HepG2 (cell line): ENCODE measurements around the gene CFAP43. TPM values are rescaled to one million over a fixed set of nuclear protein-coding genes. Genes with fewer than 3 reads are reported as not detected.
A peak's percentile ranks its signal among the peaks of the same experiment; 100 is the strongest.

Experiments used
- FOXK1 ChIP-seq: sonication (generic); formaldehyde crosslinking; IDR thresholded peaks from 2 replicates; pipeline ENCODE4 v1.4.0; 2020; ENCODE audit warnings: low read depth, missing genetic modification reagents, borderline replicate concordance
- KLF12 ChIP-seq: sonication (generic); formaldehyde crosslinking; IDR thresholded peaks from 2 replicates; pipeline ENCODE4 v1.4.0; 2020; ENCODE audit warnings: missing genetic modification reagents, borderline replicate concordance
- NFATC3 ChIP-seq: sonication (generic); formaldehyde crosslinking; IDR thresholded peaks from 2 replicates; pipeline ENCODE4 v1.5.1; 2020; ENCODE audit warnings: mild to moderate bottlenecking, missing genetic modification reagents
- POLR2AphosphoS2 ChIP-seq: IDR thresholded peaks from 2 replicates; pipeline ENCODE4 v1.6.1; 2011; ENCODE audit warnings: low read depth, low read length, improper control_type of control experiment
- RAD21 ChIP-seq: fragments of 450-650 bp; formaldehyde crosslinking; IDR thresholded peaks from 2 replicates; pipeline ENCODE4 v1.5.0; 2020; ENCODE audit warnings: mild to moderate bottlenecking
- SAP130 ChIP-seq: IDR thresholded peaks from 2 replicates; pipeline ENCODE4 v1.6.1; 2016; ENCODE audit warnings: low read depth
- SMC3 ChIP-seq: IDR thresholded peaks from 2 replicates; pipeline ENCODE4 v1.6.1; 2011; ENCODE audit warnings: low read length, improper control_type of control experiment
- STAG1 ChIP-seq: sonication (generic); formaldehyde crosslinking; IDR thresholded peaks from 2 replicates; pipeline ENCODE4 v1.4.0; 2020; ENCODE audit warnings: missing genetic modification reagents
- USF2 ChIP-seq, 2 experiments: sonication (generic) in 1 of 2; formaldehyde crosslinking in 1 of 2; IDR thresholded peaks; 2 replicates each; pipeline versions ENCODE4 v1.5.1 to v1.6.1; 2011 to 2020; ENCODE audit warnings: borderline replicate concordance in 1 of 2, low read depth in 1 of 2, low read length in 1 of 2, mild to moderate bottlenecking in 1 of 2, missing genetic modification reagents in 1 of 2, moderate library complexity in 1 of 2
- ZFYVE20 ChIP-seq: sonication (generic); formaldehyde crosslinking; IDR thresholded peaks from 2 replicates; pipeline ENCODE4 v1.8.0; 2023; ENCODE audit warnings: low read depth, mild to moderate bottlenecking, moderate library complexity, missing genetic modification reagents, borderline replicate concordance
- ZKSCAN5 ChIP-seq: sonication (generic); formaldehyde crosslinking; IDR thresholded peaks from 2 replicates; pipeline ENCODE4 v1.5.1; 2020; ENCODE audit warnings: mild to moderate bottlenecking, missing genetic modification reagents
- ZNF609 ChIP-seq: sonication (generic); formaldehyde crosslinking; IDR thresholded peaks from 2 replicates; pipeline ENCODE4 v1.4.0; 2020; ENCODE audit warnings: mild to moderate bottlenecking, missing genetic modification reagents, borderline replicate concordance
- ZNF615 ChIP-seq: sonication (generic); formaldehyde crosslinking; IDR thresholded peaks from 2 replicates; pipeline ENCODE4 v1.5.0; 2020; ENCODE audit warnings: mild to moderate bottlenecking, missing genetic modification reagents, borderline replicate concordance
- polyA plus RNA-seq, 8 experiments: library from polyadenylated mRNA; depleted of rRNA in 3 of 8; stranded (reverse) in 7 of 8; unstranded in 1 of 8; fragments of >200 nt; fragmentation: Illumina TruSeq in 4 of 8; extraction: Trizol in 4 of 8; gene quantifications; 2 replicates each; pipeline versions ENCODE4 v1.2.1 to v1.2.3, GENCODE V29; 2011 to 2016; ENCODE audit warnings: low read depth in 4 of 8, missing spikeins in 1 of 8, mixed read lengths in 1 of 8; ENCODE audit not compliant: insufficient read depth in 1 of 8
- total RNA-seq, 5 experiments: library from RNA; depleted of rRNA; stranded (reverse); fragments of >200 nt; fragmentation: Illumina TruSeq; extraction: Trizol; gene quantifications; 2 replicates each; pipeline ENCODE4 v1.2.3, GENCODE V29; 2016; ENCODE audit warnings: low read depth in 1 of 5
- TF ChIP-seq, protein P1 (sequence below): sonication (generic); formaldehyde crosslinking; IDR thresholded peaks from 2 replicates; pipeline ENCODE4 v1.9.0; 2021; ENCODE audit warnings: missing genetic modification reagents, mild to moderate bottlenecking, borderline replicate concordance

The CFAP43 gene
- total and polyA plus RNA-seq, 2 of the 13 experiments (the other 11 are each of a cell fraction or from before 2014, with no cell fraction given), result 0.24 to 0.38 TPM

GRCh38 chr10:104209575-104210198 lies 22.5 kb downstream of the CFAP43 start (continued):
- no peak for TF ChIP-seq POLR2AphosphoS2
- TF ChIP-seq, protein P1, sequence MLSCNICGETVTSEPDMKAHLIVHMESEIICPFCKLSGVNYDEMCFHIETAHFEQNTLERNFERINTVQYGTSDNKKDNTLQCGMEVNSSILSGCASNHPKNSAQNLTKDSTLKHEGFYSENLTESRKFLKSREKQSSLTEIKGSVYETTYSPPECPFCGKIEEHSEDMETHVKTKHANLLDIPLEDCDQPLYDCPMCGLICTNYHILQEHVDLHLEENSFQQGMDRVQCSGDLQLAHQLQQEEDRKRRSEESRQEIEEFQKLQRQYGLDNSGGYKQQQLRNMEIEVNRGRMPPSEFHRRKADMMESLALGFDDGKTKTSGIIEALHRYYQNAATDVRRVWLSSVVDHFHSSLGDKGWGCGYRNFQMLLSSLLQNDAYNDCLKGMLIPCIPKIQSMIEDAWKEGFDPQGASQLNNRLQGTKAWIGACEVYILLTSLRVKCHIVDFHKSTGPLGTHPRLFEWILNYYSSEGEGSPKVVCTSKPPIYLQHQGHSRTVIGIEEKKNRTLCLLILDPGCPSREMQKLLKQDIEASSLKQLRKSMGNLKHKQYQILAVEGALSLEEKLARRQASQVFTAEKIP (CRISPR knock-in tag), result no peak
- no peak for TF ChIP-seq ZNF615 (CRISPR knock-in tag)
- TF ChIP-seq KLF12 (CRISPR knock-in tag), result no peak
- no peak for TF ChIP-seq USF2 (IDR thresholded peaks at IDR 0.05; ENCODE audit: low read depth, low read length)
- no peak for TF ChIP-seq USF2 (CRISPR knock-in tag; IDR thresholded peaks at IDR 0.05; ENCODE audit: borderline replicate concordance)
- TF ChIP-seq ZFYVE20, result no peak
- TF ChIP-seq STAG1, result peak; percentile 74
- no peak for TF ChIP-seq FOXK1
- no peak for TF ChIP-seq ZNF609 (CRISPR knock-in tag)
- TF ChIP-seq SMC3, result peak; percentile 70
- no peak for TF ChIP-seq NFATC3 (CRISPR knock-in tag)
- TF ChIP-seq ZKSCAN5, result no peak
- 0 out of 2 replicates have a peak, but pooled peaks have one; percentile 36 for TF ChIP-seq RAD21 (CRISPR knock-in tag)
- no peak for TF ChIP-seq SAP130 (CRISPR knock-in tag)
- TF ChIP-seq, all 625 proteins: peak for 4
